HG03354 (cell line): ENCODE data around the gene SNRPD3.

Experiments used
- ATAC-seq: cut with Tn5 transposase; IDR thresholded peaks from one replicate; pipeline ENCODE4 v1.9.1; 2021; ENCODE audit warnings: mild to moderate bottlenecking; ENCODE audit not compliant: unreplicated experiment, poor library complexity, severe bottlenecking

Gene SNRPD3

GRCh38 chr22:24555165-24556039 is at the start of gene SNRPD3:
SNRPD3 (plus strand) TSS chr22:24555999; CDS start chr22:24557675, 1,676 bp downstream.
- ATAC-seq = peak; percentile 79

GRCh38 chr22:24506802-24507438 is 48.9 kb upstream of the SNRPD3 start:
- no peak for ATAC-seq

- ATAC-seq = no peak
Measured at GRCh38 chr22:24507716-24508115, 48.1 kb upstream of the SNRPD3 start.

- ATAC-seq = no peak
Measured at GRCh38 chr22:24510637-24511625, 44.9 kb upstream of the SNRPD3 start.

GRCh38 chr22:24512043-24512442 is 43.8 kb upstream of the SNRPD3 start:
- no peak for ATAC-seq

GRCh38 chr22:24513378-24514240 is 42.2 kb upstream of the SNRPD3 start:
- no peak for ATAC-seq

GRCh38 chr22:24514241-24515026 is 41.4 kb upstream of the SNRPD3 start:
- no peak for ATAC-seq

- no peak for ATAC-seq
Measured at GRCh38 chr22:24515027-24515338, 40.8 kb upstream of the SNRPD3 start.

- ATAC-seq = no peak
Measured at GRCh38 chr22:24516301-24516737, 39.5 kb upstream of the SNRPD3 start.

GRCh38 chr22:24517446-24517845 is 38.4 kb upstream of the SNRPD3 start:
- ATAC-seq = no peak

GRCh38 chr22:24518228-24518627 is 37.6 kb upstream of the SNRPD3 start:
- ATAC-seq = no peak

GRCh38 chr22:24518771-24519485 is 36.9 kb upstream of the SNRPD3 start:
- no peak for ATAC-seq

- no peak for ATAC-seq
Measured at GRCh38 chr22:24519496-24519895, 36.3 kb upstream of the SNRPD3 start.

GRCh38 chr22:24521791-24522245 is 34.0 kb upstream of the SNRPD3 start:
- ATAC-seq = no peak

GRCh38 chr22:24523873-24524272 is 31.9 kb upstream of the SNRPD3 start:
- ATAC-seq = no peak

- ATAC-seq = peak; percentile 78
Measured at GRCh38 chr22:24525416-24526037, 30.3 kb upstream of the SNRPD3 start.

- ATAC-seq = no peak
Measured at GRCh38 chr22:24526191-24526590, 29.6 kb upstream of the SNRPD3 start.
